ENCODE measurements around the gene MCM3AP. TPM values are rescaled to one million over a fixed set of nuclear protein-coding genes. Genes with fewer than 3 reads are reported as not detected.
"Not testable (repeated sequence)": the region's sequence is repeated elsewhere in the genome, so short reads cannot be mapped to it uniquely, and the experiment has no call there.

Gene MCM3AP
- total RNA-seq, 1 donor from 2014 or later, result 69.9 TPM

DNA sequence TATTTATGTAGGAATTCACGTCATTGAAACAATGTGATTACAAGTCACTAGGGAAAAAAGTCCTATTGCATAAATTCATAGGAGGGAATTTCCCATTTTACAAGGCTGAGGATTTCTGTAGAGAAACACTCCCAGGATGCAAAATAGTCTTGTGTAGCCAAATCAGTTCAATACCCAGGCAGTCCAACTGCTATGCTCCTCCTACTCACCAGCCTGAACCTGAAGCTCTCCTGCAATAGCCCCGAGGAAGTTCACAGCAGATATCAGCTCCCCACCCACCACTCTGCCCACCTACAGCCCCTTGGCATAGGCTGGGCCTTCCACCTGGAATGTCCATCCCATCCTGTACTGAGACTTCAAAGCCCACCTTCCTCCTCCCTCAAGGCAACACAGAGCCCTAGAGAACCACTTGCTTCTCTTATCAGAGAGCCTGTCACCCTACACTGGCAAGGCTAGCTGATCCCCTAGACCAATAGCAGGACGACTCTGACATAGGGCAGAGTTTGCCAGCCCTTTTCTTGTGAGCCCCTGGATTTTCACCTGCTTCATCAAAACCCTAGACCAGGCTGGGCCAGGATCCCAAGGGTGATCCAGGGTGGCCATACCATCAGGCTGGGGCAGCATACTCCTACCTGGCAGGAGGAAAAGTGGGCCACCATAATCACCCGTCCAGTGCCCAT, 58.4 kb downstream of the MCM3AP start:
- no peak for DNase-seq (ENCODE audit: low spot score)
- intact Hi-C loops (cut with DNase I), result loop anchor here (5.0 to 10.0 kb wide), 3 partner anchors 60 to 255 kb away; partner anchors contain the start of genes MCM3AP and YBEY

- intact Hi-C loops (cut with DNase I), result loop anchor here (5.0 to 10.0 kb wide), 3 partner anchors 61 to 254 kb away; partner anchors contain the start of genes MCM3AP and YBEY
- DNase-seq (ENCODE audit: low spot score), result no peak
Measured at GRCh38 chr21:46226146-46226545, 59.3 kb downstream of the MCM3AP start.

DNA sequence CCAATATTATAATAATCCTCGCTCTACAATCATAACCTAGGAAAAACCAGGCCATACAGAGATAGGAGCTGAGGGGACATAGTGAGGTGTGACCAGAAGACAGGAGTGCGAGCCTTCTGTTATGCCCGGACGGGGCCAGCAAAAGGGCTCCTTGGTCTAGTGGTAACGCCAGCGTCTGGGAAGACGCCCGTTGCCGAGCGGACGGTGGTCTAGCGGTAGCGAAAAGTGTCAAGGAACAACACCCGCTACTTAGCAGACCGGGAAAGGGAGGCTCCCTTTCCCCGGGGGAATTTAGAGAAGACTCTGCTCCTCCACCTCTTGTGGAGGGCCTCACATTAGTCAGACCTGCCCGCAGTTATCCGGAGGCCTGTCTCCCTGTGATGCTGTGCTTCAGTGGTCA, 61.8 kb downstream of the MCM3AP start:
- intact Hi-C loops (cut with DNase I), result loop anchor here (10.0 kb wide), 1 partner anchor 79 kb away; no protein-coding TSS in a partner anchor
- not testable (repeated sequence) for DNase-seq (ENCODE audit: low spot score)

GRCh38 chr21:46223217-46223616, 62.2 kb downstream of the MCM3AP start:
- intact Hi-C loops (cut with DNase I), result loop anchor here (10.0 kb wide), 1 partner anchor 78 kb away; no protein-coding TSS in a partner anchor
- DNase-seq (ENCODE audit: low spot score), result no peak

- intact Hi-C loops (cut with DNase I), result loop anchor here (10.0 kb wide), 1 partner anchor 78 kb away; no protein-coding TSS in a partner anchor
- DNase-seq (ENCODE audit: low spot score), result no peak
Measured at GRCh38 chr21:46222436-46223116, 62.8 kb downstream of the MCM3AP start.

DNA sequence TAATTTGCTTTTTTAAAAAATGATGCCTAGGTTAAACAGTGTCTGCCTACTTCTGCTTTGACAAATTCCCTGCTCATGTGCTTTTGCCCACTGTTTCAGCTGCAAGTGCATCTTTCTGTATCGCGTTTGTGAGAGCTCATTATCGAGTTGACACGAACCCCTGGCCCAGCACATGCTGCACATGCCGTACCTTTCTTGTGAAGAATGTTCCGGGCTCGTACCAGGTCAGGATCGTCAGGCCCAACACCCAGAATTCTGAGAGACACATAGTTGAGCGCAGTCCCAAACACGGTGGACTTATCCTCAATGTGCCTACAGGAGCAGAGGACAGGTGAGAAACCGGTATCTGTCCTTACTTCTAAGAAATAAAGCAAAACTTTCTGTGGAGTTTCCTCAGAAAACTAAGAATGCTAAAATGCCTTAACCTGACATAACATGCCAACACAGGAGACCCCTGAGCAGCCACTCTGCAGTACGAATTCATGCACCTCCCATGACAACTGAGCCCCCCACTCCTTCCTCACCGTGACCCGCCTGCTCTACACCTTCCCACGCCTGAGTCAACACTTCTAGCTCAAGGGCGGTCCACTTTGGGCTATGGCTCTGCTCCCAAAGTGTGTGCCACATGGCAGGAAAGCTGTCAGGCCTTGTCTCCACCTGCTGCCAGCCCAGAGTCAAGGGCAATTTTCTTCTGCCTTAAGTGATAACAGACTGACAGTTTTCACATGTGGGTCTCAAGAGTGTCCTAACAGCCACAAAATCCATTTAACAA, 63.6 kb downstream of the MCM3AP start:
- intact Hi-C loops (cut with DNase I), result loop anchor here (10.0 kb wide), 1 partner anchor 77 kb away; no protein-coding TSS in a partner anchor
- no peak for DNase-seq (ENCODE audit: low spot score)

- intact Hi-C loops (cut with DNase I), result loop anchor here (10.0 kb wide), 1 partner anchor 76 kb away; no protein-coding TSS in a partner anchor
- DNase-seq (ENCODE audit: low spot score), result no peak
Measured at GRCh38 chr21:46220847-46221246, 64.6 kb downstream of the MCM3AP start.

- intact Hi-C loops (cut with DNase I), result loop anchor here (10.0 kb wide), 1 partner anchor 76 kb away; no protein-coding TSS in a partner anchor
- no peak for DNase-seq (ENCODE audit: low spot score)
Measured at GRCh38 chr21:46220275-46220810, 65.1 kb downstream of the MCM3AP start.

DNA sequence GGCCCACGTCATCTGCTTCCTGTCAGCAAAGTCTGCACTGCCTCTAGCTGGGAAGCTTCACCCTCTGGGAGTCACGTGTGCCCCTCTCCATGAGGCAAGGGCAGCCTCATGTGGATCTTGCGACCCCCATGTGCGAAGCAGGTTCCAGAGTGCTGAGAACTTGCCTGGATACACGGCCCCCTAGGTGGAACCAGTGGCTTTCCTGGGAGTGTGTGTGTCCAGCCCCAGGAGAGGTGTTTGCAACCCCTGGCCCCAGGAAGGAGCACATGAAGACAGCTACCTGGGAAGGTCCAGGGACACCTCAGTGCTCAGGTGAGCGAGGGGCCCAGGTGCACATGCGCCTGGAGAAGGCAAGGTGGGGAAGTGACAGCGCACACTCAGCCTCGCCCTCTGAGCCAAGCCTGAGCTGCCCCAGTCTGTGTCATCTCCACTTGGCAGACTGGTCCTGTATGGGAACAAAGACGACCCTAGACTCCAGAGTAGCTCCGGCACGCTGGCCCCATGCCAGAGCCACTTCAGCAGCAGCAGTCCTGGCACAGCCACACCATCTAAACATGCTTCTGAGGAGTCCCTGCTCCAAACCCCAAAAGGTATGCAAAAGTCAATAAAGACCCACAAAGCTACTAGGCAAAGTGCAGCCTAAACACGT, 65.7 kb downstream of the MCM3AP start:
- no peak for DNase-seq (ENCODE audit: low spot score)

DNA sequence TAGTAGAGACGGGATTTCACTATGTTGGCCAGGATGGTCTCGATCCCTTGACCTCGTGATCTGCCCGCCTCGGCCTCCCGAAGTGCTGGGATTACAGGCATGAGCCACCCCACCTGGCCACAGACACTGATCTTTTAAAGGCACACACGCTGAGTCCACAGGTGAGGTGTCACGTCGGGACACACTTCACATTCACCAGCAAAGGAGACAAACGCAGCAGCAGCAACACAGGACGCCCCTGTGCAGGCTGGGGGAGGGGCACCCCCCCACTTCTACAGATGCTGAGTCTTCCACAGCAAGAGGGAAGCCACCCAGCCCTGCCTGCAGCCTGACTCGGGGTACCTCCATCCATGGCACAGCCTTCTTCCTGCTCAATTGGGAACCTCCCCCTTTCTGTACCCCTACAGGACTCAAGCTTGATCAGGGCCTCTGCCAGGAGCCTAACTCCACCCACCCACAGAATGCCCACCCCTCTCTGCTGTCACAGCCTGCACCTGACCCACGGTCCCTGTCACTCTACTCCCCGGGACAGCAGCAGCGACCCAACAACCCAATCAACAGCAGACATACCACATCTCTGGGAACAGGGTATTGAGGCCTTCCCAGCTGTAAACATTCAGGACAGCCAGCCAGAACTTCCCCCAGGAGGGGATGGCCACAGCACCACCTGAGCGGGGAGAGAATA, 66.4 kb downstream of the MCM3AP start:
- no peak for DNase-seq (ENCODE audit: low spot score)
- intact Hi-C loops (cut with DNase I), result no loop called here

More for the DNA sequence above, 65.7 kb downstream of the MCM3AP start:
- intact Hi-C loops (cut with DNase I), result loop anchor here (10.0 kb wide), 1 partner anchor 75 kb away; no protein-coding TSS in a partner anchor

DNA sequence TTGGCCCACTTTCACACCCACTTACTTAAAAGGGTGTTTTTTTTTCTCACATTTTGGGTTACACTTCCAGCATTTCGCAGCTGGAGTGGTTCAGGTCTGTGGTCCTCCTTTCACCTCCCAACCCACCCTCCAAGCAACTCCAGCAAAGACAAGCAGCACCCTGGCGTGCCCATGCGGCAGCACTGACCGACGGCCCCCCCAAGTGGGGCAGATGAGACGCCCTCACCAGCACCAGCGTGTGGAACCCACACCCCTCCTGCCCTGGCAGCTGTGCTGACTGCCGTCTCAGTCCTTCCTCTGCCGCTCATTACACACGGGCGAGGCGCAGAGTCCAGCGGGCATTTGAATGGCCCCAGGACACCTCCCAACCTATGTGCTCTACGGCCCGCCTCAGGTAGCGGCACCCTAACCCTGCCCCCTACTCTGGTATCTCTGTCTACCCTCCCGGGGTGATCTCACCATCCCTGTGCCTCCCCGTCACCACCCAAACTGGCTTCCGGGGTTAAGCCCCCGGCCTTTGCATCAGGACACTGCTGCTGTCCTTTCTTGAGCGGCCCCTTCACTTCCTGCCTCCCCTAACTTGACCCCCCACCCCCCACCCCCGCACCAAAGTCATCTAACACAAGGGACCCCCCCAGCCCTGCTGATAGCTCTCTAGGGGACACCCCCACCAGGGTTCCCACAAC, 67.8 kb downstream of the MCM3AP start:
- intact Hi-C loops (cut with DNase I), result no loop called here
- no peak for DNase-seq (ENCODE audit: low spot score)

DNA sequence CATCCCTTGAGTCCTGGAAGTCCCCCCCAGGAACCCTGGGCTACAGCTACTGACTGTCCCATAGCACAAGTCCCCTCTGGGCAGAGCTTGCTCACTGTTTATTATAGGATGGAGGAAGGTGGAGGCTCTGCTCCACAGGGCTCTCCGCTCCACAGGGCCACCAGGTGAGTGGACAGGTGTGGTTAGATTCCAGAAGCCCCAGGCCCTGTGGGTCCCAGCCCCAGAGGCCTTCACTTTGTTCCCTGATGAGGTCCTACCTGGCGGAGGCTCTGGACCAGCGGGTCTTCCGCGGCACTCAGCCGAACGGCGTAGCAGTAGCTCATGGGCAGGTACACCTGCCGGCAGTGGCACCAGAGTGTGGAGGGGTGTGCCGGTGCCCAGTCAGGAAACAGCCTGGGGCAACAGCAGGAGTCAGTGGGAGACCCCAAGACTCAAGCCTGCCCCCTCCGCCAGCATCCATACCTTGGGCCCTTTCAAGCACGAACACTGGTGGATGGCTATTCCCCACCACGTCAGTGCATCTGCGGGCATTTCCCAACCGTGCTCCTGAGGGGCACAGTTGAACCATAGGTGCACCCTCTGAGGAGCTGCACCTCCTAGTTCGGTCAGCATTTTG, 69.2 kb downstream of the MCM3AP start:
- intact Hi-C loops (cut with DNase I), result no loop called here
- peak; percentile 68 for DNase-seq (ENCODE audit: low spot score)

- DNase-seq (ENCODE audit: low spot score), result peak; percentile 60
- intact Hi-C loops (cut with DNase I), result no loop called here
Measured at GRCh38 chr21:46215436-46216131, 69.8 kb downstream of the MCM3AP start.

GRCh38 chr21:46214478-46215340, 70.7 kb downstream of the MCM3AP start:
- DNase-seq (ENCODE audit: low spot score), result peak; percentile 39

DNA sequence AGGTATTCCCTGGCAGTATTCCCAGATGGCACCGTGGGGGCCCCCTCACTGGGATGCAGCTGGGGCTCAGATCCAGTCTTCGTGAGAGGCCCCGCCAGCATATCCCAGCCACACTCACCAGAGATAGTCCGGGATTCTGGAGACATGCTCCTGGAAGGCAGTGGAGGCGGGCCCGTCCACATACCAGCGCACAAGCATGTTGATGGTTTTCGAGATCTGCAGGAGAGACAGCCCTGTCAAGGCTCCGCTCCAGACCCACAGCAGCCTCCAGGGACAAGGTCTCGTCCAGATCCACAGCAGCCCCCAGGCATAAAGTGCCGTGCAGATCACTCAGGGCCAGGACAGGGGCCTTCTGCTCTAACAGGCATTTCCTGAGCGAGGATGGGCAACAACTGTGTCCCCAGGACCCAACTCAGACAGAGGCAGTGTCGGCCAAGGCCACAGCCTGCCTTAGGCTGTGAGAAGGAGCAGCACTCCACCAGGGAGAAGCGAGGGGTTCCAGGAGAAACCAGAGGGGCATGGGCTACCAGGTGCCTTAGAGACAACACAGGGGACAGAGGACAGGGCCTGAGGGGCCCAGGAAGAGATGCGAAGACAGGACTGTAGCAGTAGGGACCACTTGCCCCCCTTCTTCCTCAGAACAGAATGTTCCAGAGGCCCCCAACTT, 71.7 kb downstream of the MCM3AP start:
- peak; percentile 74 for DNase-seq (ENCODE audit: low spot score)
- intact Hi-C loops (cut with DNase I), result no loop called here

More at GRCh38 chr21:46214478-46215340, 70.7 kb downstream of the MCM3AP start:
- intact Hi-C loops (cut with DNase I), result no loop called here
